Measurements from ENCODE around the gene PPP2R5C.

DNA sequence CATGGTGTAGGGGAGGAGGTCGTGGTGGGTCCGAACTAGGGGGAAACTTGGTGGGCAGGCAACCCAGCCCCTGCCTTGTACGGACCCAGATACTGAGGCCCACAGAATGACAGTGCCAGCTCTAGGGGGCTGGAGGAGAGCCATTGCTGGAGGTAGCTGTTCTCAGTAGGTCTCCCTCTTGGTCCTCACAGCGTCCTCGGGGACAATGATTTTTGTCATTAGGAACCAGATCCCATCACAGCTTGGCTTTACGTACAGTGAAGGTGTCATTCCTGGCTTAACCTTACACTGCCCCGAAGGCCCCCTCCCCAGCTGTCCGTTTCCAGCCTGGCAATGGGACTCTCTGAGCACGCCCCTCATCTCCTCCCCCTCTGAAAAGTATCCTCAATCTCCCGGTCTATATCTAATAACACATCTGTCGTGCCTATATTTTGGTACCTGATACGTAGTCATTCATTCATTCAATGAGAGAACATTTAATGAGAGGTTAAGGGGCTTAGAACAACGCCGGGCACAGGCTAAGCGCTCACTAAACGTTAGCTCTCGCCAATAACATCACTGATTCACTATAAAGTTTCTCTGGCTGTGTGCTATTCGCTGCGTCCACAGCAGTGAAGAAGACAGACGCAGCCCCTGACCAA lies 202.3 kb downstream of the PPP2R5C start:
- TF ChIP-seq, protein P1, sequence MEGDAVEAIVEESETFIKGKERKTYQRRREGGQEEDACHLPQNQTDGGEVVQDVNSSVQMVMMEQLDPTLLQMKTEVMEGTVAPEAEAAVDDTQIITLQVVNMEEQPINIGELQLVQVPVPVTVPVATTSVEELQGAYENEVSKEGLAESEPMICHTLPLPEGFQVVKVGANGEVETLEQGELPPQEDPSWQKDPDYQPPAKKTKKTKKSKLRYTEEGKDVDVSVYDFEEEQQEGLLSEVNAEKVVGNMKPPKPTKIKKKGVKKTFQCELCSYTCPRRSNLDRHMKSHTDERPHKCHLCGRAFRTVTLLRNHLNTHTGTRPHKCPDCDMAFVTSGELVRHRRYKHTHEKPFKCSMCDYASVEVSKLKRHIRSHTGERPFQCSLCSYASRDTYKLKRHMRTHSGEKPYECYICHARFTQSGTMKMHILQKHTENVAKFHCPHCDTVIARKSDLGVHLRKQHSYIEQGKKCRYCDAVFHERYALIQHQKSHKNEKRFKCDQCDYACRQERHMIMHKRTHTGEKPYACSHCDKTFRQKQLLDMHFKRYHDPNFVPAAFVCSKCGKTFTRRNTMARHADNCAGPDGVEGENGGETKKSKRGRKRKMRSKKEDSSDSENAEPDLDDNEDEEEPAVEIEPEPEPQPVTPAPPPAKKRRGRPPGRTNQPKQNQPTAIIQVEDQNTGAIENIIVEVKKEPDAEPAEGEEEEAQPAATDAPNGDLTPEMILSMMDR (IDR thresholded peaks at IDR 0.05): no peak
- no peak for TF ChIP-seq POLR2A (IDR thresholded peaks at IDR 0.05)
